IMR-90 (cell line): ENCODE results near the gene HADHA. TPM values are rescaled to one million over a fixed set of nuclear protein-coding genes. Genes with fewer than 3 reads are reported as not detected.

Source experiments
- ATAC-seq: fragments of 200-7000 bp; cut with Tn5 transposase; 2 replicates; pipeline ENCODE4 v1.9.1; 2020; ENCODE audit warnings: low read depth, mild to moderate bottlenecking, moderate library complexity
- BruUV-seq: library from RNA; stranded (reverse); fragments of 400-500 nt; replicated peaks from 2 replicates; lab custom pipeline; 2021; lab: Mats Ljungman, UMichigan
- CTCF ChIA-PET: fragments of 300-600 bp; formaldehyde crosslinking; extraction: SDS; loops from one replicate; lab custom pipeline; 2021; ENCODE audit warnings: antibody characterized with exemption; lab: Yijun Ruan, JAX
- POLR2A ChIA-PET: fragments of 300-600 bp; sonication (Branson Sonifier 250); formaldehyde crosslinking; loops from one replicate; lab custom pipeline; 2022; ENCODE audit warnings: antibody characterized with exemption; ENCODE audit not compliant: unreplicated experiment; lab: Charles Lee
- DNase-seq: peaks from one replicate; pipeline ENCODE4 v3.0.0; 2013
- H2AFZ ChIP-seq: replicated peaks from 2 replicates; pipeline ENCODE3; 2013; ENCODE audit warnings: low read length, mild to moderate bottlenecking; ENCODE audit not compliant: poor library complexity
- H2AK5ac ChIP-seq: 2 replicates; pipeline ENCODE4 v1.6.1; 2013; ENCODE audit warnings: low read depth, low read length, inconsistent platforms
- H2AK9ac ChIP-seq: replicated peaks from 2 replicates; pipeline ENCODE3; 2013; ENCODE audit warnings: mild to moderate bottlenecking, low read depth, low read length, moderate library complexity; ENCODE audit not compliant: poor library complexity
- H2BK120ac ChIP-seq: 2 replicates; pipeline ENCODE4 v1.6.1; 2013; ENCODE audit warnings: low read depth, low read length, inconsistent platforms
- H2BK15ac ChIP-seq: 3 replicates; pipeline ENCODE4 v1.6.1; 2013; ENCODE audit warnings: low read depth, low read length, inconsistent platforms
- H2BK20ac ChIP-seq: 2 replicates; pipeline ENCODE4 v1.6.1; 2013; ENCODE audit warnings: low read depth, mild to moderate bottlenecking, inconsistent platforms, low read length, moderate library complexity
- H2BK5ac ChIP-seq: 2 replicates; pipeline ENCODE4 v1.6.1; 2013; ENCODE audit warnings: mild to moderate bottlenecking, low read depth, low read length, inconsistent platforms; ENCODE audit not compliant: poor library complexity, severe bottlenecking
- H3K14ac ChIP-seq: replicated peaks from 2 replicates; pipeline ENCODE4 v1.6.1; 2013; ENCODE audit warnings: low read depth, low read length, inconsistent platforms
- H3K18ac ChIP-seq: 2 replicates; pipeline ENCODE4 v1.6.1; 2013; ENCODE audit warnings: low read depth, low read length, control low read depth
- H3K23ac ChIP-seq: 2 replicates; pipeline ENCODE4 v1.6.1; 2013; ENCODE audit warnings: low read depth, low read length, inconsistent platforms
- H3K27ac ChIP-seq: 2 replicates; pipeline ENCODE4 v1.5.1; 2013; ENCODE audit warnings: mild to moderate bottlenecking, control low read depth, low read length; ENCODE audit not compliant: insufficient read depth
- H3K27me3 ChIP-seq: 2 replicates; pipeline ENCODE4 v1.6.1; 2013; ENCODE audit warnings: low read length; ENCODE audit not compliant: control insufficient read depth, insufficient read depth
- H3K36me3 ChIP-seq: 2 replicates; pipeline ENCODE4 v1.6.1; 2013; ENCODE audit warnings: low read length, mixed read lengths; ENCODE audit not compliant: control insufficient read depth, insufficient read depth
- H3K4ac ChIP-seq: 2 replicates; pipeline ENCODE4 v1.6.1; 2013; ENCODE audit warnings: low read depth, low read length, inconsistent platforms
- H3K4me1 ChIP-seq: 2 replicates; pipeline ENCODE4 v1.6.1; 2013; ENCODE audit warnings: low read length, mixed read lengths; ENCODE audit not compliant: control insufficient read depth, insufficient read depth
- H3K4me2 ChIP-seq: 2 replicates; pipeline ENCODE4 v1.6.1; 2013; ENCODE audit warnings: low read depth, mild to moderate bottlenecking, control low read depth, low read length, moderate library complexity
- H3K4me3 ChIP-seq: 2 replicates; pipeline ENCODE4 v1.5.1; 2013; ENCODE audit warnings: low read depth, mild to moderate bottlenecking, control low read depth, low read length, moderate library complexity; ENCODE audit not compliant: insufficient read depth
- H3K56ac ChIP-seq: 2 replicates; pipeline ENCODE4 v1.6.1; 2013; ENCODE audit warnings: low read length, inconsistent platforms; ENCODE audit not compliant: insufficient read depth; ENCODE audit errors: extremely low read depth
- H3K79me1 ChIP-seq, 2 experiments: 2 replicates each; pipeline ENCODE4 v1.6.1; 2013; ENCODE audit warnings: low read length in 2 of 2, inconsistent platforms in 1 of 2, low read depth in 1 of 2
- H3K9ac ChIP-seq: 2 replicates; pipeline ENCODE4 v1.6.1; 2013; ENCODE audit warnings: low read depth, low read length, control low read depth
- H3K9me1 ChIP-seq: 2 replicates; pipeline ENCODE4 v1.6.1; 2013; ENCODE audit warnings: low read length, inconsistent platforms; ENCODE audit not compliant: insufficient read depth
- H3K9me3 ChIP-seq: 2 replicates; pipeline ENCODE4 v1.6.1; 2013; ENCODE audit warnings: low read length; ENCODE audit not compliant: control insufficient read depth, insufficient read depth
- H4K20me1 ChIP-seq: 2 replicates; pipeline ENCODE4 v1.6.1; 2013; ENCODE audit warnings: low read length, inconsistent platforms; ENCODE audit not compliant: insufficient read depth
- H4K5ac ChIP-seq: 2 replicates; pipeline ENCODE4 v1.6.1; 2013; ENCODE audit warnings: mild to moderate bottlenecking, low read depth, low read length, control low read depth
- H4K8ac ChIP-seq, 2 experiments: 2 replicates each; pipeline ENCODE4 v1.6.1; 2013; ENCODE audit warnings: low read depth in 2 of 2, low read length in 2 of 2, control low read depth in 1 of 2, inconsistent platforms in 1 of 2
- H4K91ac ChIP-seq: 2 replicates; pipeline ENCODE4 v1.6.1; 2013; ENCODE audit warnings: low read depth, low read length, inconsistent platforms; ENCODE audit not compliant: insufficient read depth
- CEBPB ChIP-seq: IDR thresholded peaks from 2 replicates; pipeline ENCODE4 v1.6.1; 2012; ENCODE audit warnings: low read depth, low read length, improper control_type of control experiment
- CTCF ChIP-seq: conservative IDR thresholded peaks from 2 replicates; pipeline ENCODE4 v1.5.1; 2012; ENCODE audit warnings: mild to moderate bottlenecking, low read depth, low read length, improper control_type of control experiment
- ELK1 ChIP-seq: fragments of 150-350 bp; IDR thresholded peaks from 2 replicates; pipeline ENCODE4 v1.6.1; 2016; ENCODE audit warnings: low read depth, mild to moderate bottlenecking, low read length, moderate library complexity, borderline replicate concordance
- MAZ ChIP-seq: IDR thresholded peaks from 2 replicates; pipeline ENCODE4 v1.6.1; 2012; ENCODE audit warnings: low read depth, mild to moderate bottlenecking, low read length, improper control_type of control experiment, moderate library complexity, borderline replicate concordance
- MXI1 ChIP-seq: IDR thresholded peaks from 2 replicates; pipeline ENCODE4 v1.6.1; 2012; ENCODE audit warnings: low read depth, mild to moderate bottlenecking, low read length, moderate library complexity, borderline replicate concordance
- RCOR1 ChIP-seq: IDR thresholded peaks from 2 replicates; pipeline ENCODE4 v1.6.1; 2012; ENCODE audit warnings: mild to moderate bottlenecking, low read length, improper control_type of control experiment; ENCODE audit not compliant: insufficient replicate concordance
- WGBS, 2 experiments: methylation state at CpG; one replicate each; pipeline versions ENCODE4 v1.1.5 to v1.1.7; 2013; ENCODE audit warnings: missing lambda C conversion rate in 2 of 2; ENCODE audit not compliant: insufficient read length in 1 of 2; ENCODE audit errors: extremely low coverage in 2 of 2; 5-methylcytosine and 5-hydroxymethylcytosine counted together
- dilution Hi-C: fragments of 300-500 bp; cut with HindIII; formaldehyde crosslinking; loops from one replicate; pipeline ENCODE4 v1.14.3; 2018; ENCODE audit warnings: low sequenced_read_pairs; ENCODE audit not compliant: unreplicated experiment
- in situ Hi-C: fragments of 300-500 bp; cut with MboI; formaldehyde crosslinking; loops from 3 replicates; pipeline ENCODE4 v1.14.3; 2019; ENCODE audit warnings: low sequenced_read_pairs, inconsistent platforms, mixed read lengths
- intact Hi-C: fragments of 100-400 bp; cut with micrococcal nuclease; formaldehyde crosslinking; loops from 2 replicates; pipeline ENCODE4 v1.10.0; 2022
- polyA plus RNA-seq, 3 experiments: library from polyadenylated mRNA; depleted of rRNA; stranded (reverse); fragments of >200 nt; gene quantifications; 2 replicates each; pipeline ENCODE4 v1.2.3, GENCODE V29; 2012; ENCODE audit warnings: low replicate concordance in 1 of 3
- total RNA-seq: library from RNA; depleted of rRNA; stranded (reverse); fragments of >200 nt; gene quantifications from 2 replicates; pipeline ENCODE4 v1.2.3, GENCODE V29; 2012
- TF ChIP-seq, protein P1 (sequence below): fragments of 150-350 bp; IDR thresholded peaks from 2 replicates; pipeline ENCODE4 v1.6.1; 2017; ENCODE audit warnings: mild to moderate bottlenecking, antibody characterized with exemption, low read length, low read depth

The HADHA gene
- total and polyA plus RNA-seq, 2 of the 4 experiments (the other 2 are of a cell fraction), result 52.7 to 111 TPM

DNA sequence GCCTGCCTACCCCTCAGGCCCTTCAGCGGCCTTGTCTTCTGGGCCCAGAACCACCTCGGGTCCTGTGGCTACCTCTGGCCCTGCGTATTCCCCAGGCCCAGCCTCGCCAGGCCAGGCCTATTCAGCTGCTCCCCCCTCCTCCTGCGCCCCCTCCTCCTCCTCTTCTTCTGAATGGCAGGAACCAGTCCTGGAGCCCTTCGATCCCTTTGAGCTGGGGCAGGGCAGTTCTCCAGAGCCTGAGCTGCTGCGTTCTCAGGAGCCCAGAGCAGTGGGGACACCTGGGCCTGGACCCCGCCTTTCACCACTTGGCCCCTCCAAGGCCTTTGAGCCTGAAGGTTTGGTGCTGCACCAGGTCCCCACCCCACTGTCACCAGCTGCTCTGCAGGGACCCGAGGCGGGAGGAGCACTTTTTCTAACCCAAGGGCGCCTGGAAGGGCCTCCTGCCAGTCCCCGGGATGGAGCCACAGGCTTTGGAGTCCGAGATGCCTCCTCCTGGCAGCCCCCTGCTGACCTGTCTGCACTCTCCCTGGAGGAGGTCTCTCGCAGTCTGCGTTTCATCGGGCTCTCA, 56.8 kb downstream of the HADHA start:
- ChIA-PET CTCF (no interaction called here), POLR2A (no interaction called here)
- H2BK120ac ChIP-seq, result no peak overlapping the region
- H3K4me3 ChIP-seq, result no peak overlapping the region
- no peaks in the 10 kb centered on the region; the same call in 1 of the 2 replicates for H3K27me3 ChIP-seq
- DNase-seq (no peak), ATAC-seq (no peak)
- no peak overlapping the region for H2AK9ac ChIP-seq
- dilution Hi-C loops, result no loop called here
- H3K27ac ChIP-seq, result no peak overlapping the region
- H3K56ac ChIP-seq, result no peak overlapping the region
- H3K4ac ChIP-seq, result no peak overlapping the region
- H3K23ac ChIP-seq, result no peak overlapping the region
- H3K9me3 ChIP-seq, result no peaks in the 10 kb centered on the region
- no peak overlapping the region for H4K5ac ChIP-seq
- no peak overlapping the region for H2BK5ac ChIP-seq
- no peak overlapping the region for H3K9ac ChIP-seq
- no peaks in the 10 kb centered on the region for H3K79me1 ChIP-seq
- no peak overlapping the region for H3K14ac ChIP-seq
- H3K36me3 ChIP-seq, result peaks cover 16% of the 10 kb centered on the region
- no peak overlapping the region for H2AK5ac ChIP-seq
- H4K91ac ChIP-seq, result no peak overlapping the region
- WGBS, 2 experiments, result 88% methylated on average over 6 of the region's 16 CpGs; no CpG with 5 or more reads in 1 of the 2 experiments
- H3K18ac ChIP-seq, result no peak overlapping the region
- BruUV-seq, result no TSS peak
- H2BK20ac ChIP-seq, result no peak overlapping the region
- H2BK15ac ChIP-seq, result no peak overlapping the region
- H3K4me2 ChIP-seq, result no peak overlapping the region
- in situ Hi-C loops, result no loop called here
- H3K9me1 ChIP-seq, result peaks cover 10% of the 10 kb centered on the region; the same call in 1 of the 2 replicates
- H4K8ac ChIP-seq, result no peak overlapping the region
- intact Hi-C loops, result no loop called here
- H3K4me1 ChIP-seq, result no peaks in the 10 kb centered on the region
- H4K20me1 ChIP-seq, result 0 out of 2 replicates have a peak, but pooled peaks cover 3% of the 10 kb centered on the region
- no peak overlapping the region for H2AFZ ChIP-seq
- TF ChIP-seq CTCF (no peak), CEBPB (no peak), MAZ (no peak), ELK1 (no peak), MXI1 (no peak), RCOR1 (no peak)
- TF ChIP-seq, protein P1, sequence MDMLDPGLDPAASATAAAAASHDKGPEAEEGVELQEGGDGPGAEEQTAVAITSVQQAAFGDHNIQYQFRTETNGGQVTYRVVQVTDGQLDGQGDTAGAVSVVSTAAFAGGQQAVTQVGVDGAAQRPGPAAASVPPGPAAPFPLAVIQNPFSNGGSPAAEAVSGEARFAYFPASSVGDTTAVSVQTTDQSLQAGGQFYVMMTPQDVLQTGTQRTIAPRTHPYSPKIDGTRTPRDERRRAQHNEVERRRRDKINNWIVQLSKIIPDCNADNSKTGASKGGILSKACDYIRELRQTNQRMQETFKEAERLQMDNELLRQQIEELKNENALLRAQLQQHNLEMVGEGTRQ, result no peak
